ENCODE measurements around the gene NCAM1.

NCAM1 gene

GRCh38 chr11:113085446-113085845, 124.2 kb downstream of the NCAM1 start:
- no peak for DNase-seq (ENCODE audit: low read depth in 2 of 3, low spot score in 2 of 3)

- no peak for DNase-seq (ENCODE audit: low read depth in 2 of 3, low spot score in 2 of 3)
These were observed 126.5 kb downstream of the NCAM1 start for GRCh38 chr11:113087706-113088105.

- DNase-seq (ENCODE audit: low read depth in 2 of 3, low spot score in 2 of 3), result no peak
These were observed 129.7 kb downstream of the NCAM1 start for GRCh38 chr11:113090716-113091480.

- no peak for DNase-seq (ENCODE audit: low read depth in 2 of 3, low spot score in 2 of 3)
These were observed 130.2 kb downstream of the NCAM1 start for GRCh38 chr11:113091481-113091780.

- no peak for DNase-seq (ENCODE audit: low read depth in 2 of 3, low spot score in 2 of 3)
These were observed 135.4 kb downstream of the NCAM1 start for GRCh38 chr11:113096648-113097047.

GRCh38 chr11:113103932-113104690, 142.9 kb downstream of the NCAM1 start:
- no peak for DNase-seq (ENCODE audit: low read depth in 2 of 3, low spot score in 2 of 3)

GRCh38 chr11:113104691-113105251, 143.6 kb downstream of the NCAM1 start:
- no peak for DNase-seq (ENCODE audit: low read depth in 2 of 3, low spot score in 2 of 3)

GRCh38 chr11:113105592-113105991, 144.4 kb downstream of the NCAM1 start:
- DNase-seq (ENCODE audit: low read depth in 2 of 3, low spot score in 2 of 3), result no peak

GRCh38 chr11:113106507-113106906, 145.3 kb downstream of the NCAM1 start:
- no peak for DNase-seq (ENCODE audit: low read depth in 2 of 3, low spot score in 2 of 3)

- DNase-seq (ENCODE audit: low read depth in 2 of 3, low spot score in 2 of 3), result no peak
These were observed 148.8 kb downstream of the NCAM1 start for GRCh38 chr11:113110046-113110445.

GRCh38 chr11:113111156-113111555, 149.9 kb downstream of the NCAM1 start:
- DNase-seq (ENCODE audit: low read depth in 2 of 3, low spot score in 2 of 3), result no peak

GRCh38 chr11:113112307-113112706, 151.1 kb downstream of the NCAM1 start:
- no peak for DNase-seq (ENCODE audit: low read depth in 2 of 3, low spot score in 2 of 3)

- no peak for DNase-seq (ENCODE audit: low read depth in 2 of 3, low spot score in 2 of 3)
These were observed 152.8 kb downstream of the NCAM1 start for GRCh38 chr11:113113801-113114704.

GRCh38 chr11:113114705-113115027, 153.4 kb downstream of the NCAM1 start:
- no peak for DNase-seq (ENCODE audit: low read depth in 2 of 3, low spot score in 2 of 3)

GRCh38 chr11:113118104-113118503, 156.9 kb downstream of the NCAM1 start:
- no peak for DNase-seq (ENCODE audit: low read depth in 2 of 3, low spot score in 2 of 3)

GRCh38 chr11:113119074-113119473, 157.9 kb downstream of the NCAM1 start:
- DNase-seq (ENCODE audit: low read depth in 2 of 3, low spot score in 2 of 3), result no peak

- no peak for DNase-seq (ENCODE audit: low read depth in 2 of 3, low spot score in 2 of 3)
These were observed 158.9 kb downstream of the NCAM1 start for GRCh38 chr11:113119966-113120736.

GRCh38 chr11:113121746-113122145, 160.5 kb downstream of the NCAM1 start:
- DNase-seq (ENCODE audit: low read depth in 2 of 3, low spot score in 2 of 3), result no peak

- no peak for DNase-seq (ENCODE audit: low read depth in 2 of 3, low spot score in 2 of 3)
These were observed 162.8 kb downstream of the NCAM1 start for GRCh38 chr11:113124006-113124405.

- DNase-seq (ENCODE audit: low read depth in 2 of 3, low spot score in 2 of 3), result no peak
These were observed 163.4 kb downstream of the NCAM1 start for GRCh38 chr11:113124578-113124977.
